Body of pancreas (tissue), 4 donors: ENCODE results near the gene ORC1.

Source experiments
- CTCF ChIP-seq, 7 experiments: fragments of 450-650 bp in 4 of 7; fragments of 200-600 bp in 3 of 7; sonication (generic) in 3 of 7; IDR thresholded peaks; one replicate each; pipeline ENCODE4 v1.5.1; 2016 to 2019; ENCODE audit warnings: antibody characterized with exemption in 7 of 7
- POLR2A ChIP-seq, 3 donors: fragments of 450-650 bp; IDR thresholded peaks; one replicate each; pipeline ENCODE4 v1.6.1; 2016; ENCODE audit warnings: antibody characterized with exemption in 3 of 3, mild to moderate bottlenecking in 2 of 3

DNA sequence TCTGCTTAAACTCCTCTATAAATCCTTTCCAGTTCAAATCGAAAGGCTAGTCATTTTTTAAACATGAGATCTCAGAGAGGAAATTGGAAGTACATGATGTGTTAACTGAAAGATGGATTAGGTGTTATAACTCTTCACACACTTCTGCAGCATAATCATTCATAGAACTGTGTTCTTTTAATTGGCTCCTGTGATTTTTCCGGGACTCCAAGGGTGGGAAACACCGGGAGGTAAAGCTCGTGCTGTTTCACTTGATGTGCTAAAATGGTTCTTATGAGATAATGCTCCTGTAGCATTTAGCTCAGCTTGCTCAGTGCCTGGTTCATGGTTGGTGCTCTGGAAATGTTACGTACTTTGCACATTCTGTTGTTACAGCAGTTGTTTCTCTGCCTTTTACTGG is 78.4 kb downstream of the ORC1 start:
- TF ChIP-seq POLR2A (IDR thresholded peaks at IDR 0.05), result no peak
- no peak for TF ChIP-seq CTCF (IDR thresholded peaks at IDR 0.05)
